ENCODE results near the gene ZNF672.
"Not testable (repeated sequence)": the region's sequence is repeated elsewhere in the genome, so short reads cannot be mapped to it uniquely, and the experiment has no call there.

Gene ZNF672

GRCh38 chr1:248858096-248858890 lies 20.3 kb downstream of the ZNF672 start:
- peak; percentile 67 for DNase-seq

- peak; percentile 98 for DNase-seq
These were observed 21.2 kb downstream of the ZNF672 start, which contains the start of gene ZNF692 for GRCh38 chr1:248858891-248859889. Gene ZNF692, minus strand, starts transcription at chr1:248859085. Its CDS starts 776 bp downstream, at chr1:248858309.

- DNase-seq: no peak
These were observed 22.0 kb downstream of the ZNF672 start for GRCh38 chr1:248860007-248860406.

- DNase-seq: no peak
These were observed 23.6 kb downstream of the ZNF672 start for GRCh38 chr1:248861616-248862015.

- no peak for DNase-seq
These were observed 24.6 kb downstream of the ZNF672 start for GRCh38 chr1:248862695-248862997.

- peak; percentile 76 for DNase-seq
These were observed 25.2 kb downstream of the ZNF672 start for GRCh38 chr1:248862998-248863881.

- DNase-seq: peak; percentile 17
These were observed 33.9 kb downstream of the ZNF672 start for GRCh38 chr1:248871837-248872401.

- peak; percentile 70 for DNase-seq
These were observed 34.9 kb downstream of the ZNF672 start for GRCh38 chr1:248872752-248873408.

GRCh38 chr1:248873409-248873992 lies 35.5 kb downstream of the ZNF672 start:
- peak; percentile 95 for DNase-seq

GRCh38 chr1:248873993-248874533 lies 36.0 kb downstream of the ZNF672 start:
- DNase-seq: no peak

- no peak for DNase-seq
These were observed 43.2 kb downstream of the ZNF672 start for GRCh38 chr1:248881261-248881660.

- DNase-seq: not testable (repeated sequence)
These were observed 44.4 kb downstream of the ZNF672 start for GRCh38 chr1:248882427-248882826.

- DNase-seq: no peak
These were observed 46.7 kb downstream of the ZNF672 start for GRCh38 chr1:248884632-248885295.

- DNase-seq: no peak
These were observed 47.6 kb downstream of the ZNF672 start for GRCh38 chr1:248885646-248886045.

- DNase-seq: peak; percentile 39
These were observed 48.3 kb downstream of the ZNF672 start for GRCh38 chr1:248886237-248886895.

GRCh38 chr1:248889914-248890243 lies 51.9 kb downstream of the ZNF672 start:
- DNase-seq: not testable (repeated sequence)

- DNase-seq: no peak
These were observed 52.8 kb downstream of the ZNF672 start for GRCh38 chr1:248890549-248891498.

GRCh38 chr1:248891758-248892157 lies 53.7 kb downstream of the ZNF672 start:
- no peak for DNase-seq

- DNase-seq: no peak
These were observed 54.6 kb downstream of the ZNF672 start for GRCh38 chr1:248892590-248892989.
